GM19025 (cell line): Measurements from ENCODE around the gene ZNF708.
"Not testable (repeated sequence)": the region's sequence is repeated elsewhere in the genome, so short reads cannot be mapped to it uniquely, and the experiment has no call there.

Experiments
- ATAC-seq: cut with Tn5 transposase; IDR thresholded peaks from one replicate; pipeline ENCODE4 v1.9.1; 2021; ENCODE audit warnings: mild to moderate bottlenecking, low read depth, moderate library complexity; ENCODE audit not compliant: unreplicated experiment

Gene ZNF708

DNA sequence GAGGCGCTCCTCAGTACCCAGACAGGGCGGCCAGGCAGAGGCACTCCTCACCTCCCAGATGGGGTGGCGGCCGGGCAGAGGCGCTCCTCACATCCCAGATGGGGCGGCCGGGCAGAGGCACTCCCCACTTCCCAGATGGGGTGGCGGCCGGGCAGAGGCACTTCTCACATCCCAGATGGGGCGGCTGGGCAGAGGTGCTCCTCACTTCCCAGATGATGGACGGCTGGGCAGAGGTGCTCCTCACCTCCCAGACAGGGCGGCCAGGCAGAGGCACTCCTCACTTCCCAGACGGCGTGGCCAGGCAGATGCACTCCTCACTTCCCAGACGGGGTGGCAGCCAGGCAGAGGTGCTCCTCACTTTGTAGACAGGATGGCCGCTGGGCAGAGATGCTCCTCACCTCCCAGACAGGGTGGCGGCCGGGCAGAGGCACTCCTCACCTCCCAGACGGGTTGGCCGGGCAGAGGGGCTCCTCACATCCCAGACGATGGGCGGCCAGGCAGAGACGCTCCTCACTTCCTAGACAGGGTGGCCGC is 68.3 kb downstream of the ZNF708 start:
- ATAC-seq, result not testable (repeated sequence)

DNA sequence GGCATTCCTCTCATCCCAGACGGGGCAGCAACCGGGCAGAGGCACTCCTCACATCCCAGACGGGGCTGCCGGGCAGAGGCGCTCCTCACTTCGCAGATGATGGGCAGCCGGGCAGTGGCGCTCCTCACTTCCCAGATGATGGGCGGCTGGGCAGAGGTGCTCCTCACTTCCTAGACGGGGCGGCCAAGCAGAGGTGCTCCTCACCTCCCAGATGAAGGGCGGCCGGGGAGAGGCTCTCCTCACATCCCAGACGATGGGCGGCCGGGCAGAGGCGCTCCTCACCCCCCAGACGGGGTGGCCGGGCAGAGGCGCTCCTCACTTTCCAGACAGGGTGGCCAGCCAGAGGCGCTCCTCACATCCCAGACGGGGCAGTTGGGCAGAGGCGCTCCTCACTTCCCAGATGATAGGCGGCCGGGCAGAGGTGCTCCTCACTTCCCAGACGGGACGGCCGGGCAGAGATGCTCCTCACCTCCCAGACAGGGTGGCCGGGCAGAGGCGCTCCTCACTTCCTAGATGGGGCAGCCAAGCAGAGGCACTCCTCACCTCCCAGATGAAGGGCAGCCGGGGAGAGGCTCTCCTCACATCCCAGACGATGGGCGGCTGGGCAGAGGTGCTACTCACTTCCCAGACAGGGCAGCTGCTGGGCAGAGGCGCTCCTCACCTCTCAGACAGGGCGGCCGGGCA is 68.9 kb downstream of the ZNF708 start:
- no peak for ATAC-seq

DNA sequence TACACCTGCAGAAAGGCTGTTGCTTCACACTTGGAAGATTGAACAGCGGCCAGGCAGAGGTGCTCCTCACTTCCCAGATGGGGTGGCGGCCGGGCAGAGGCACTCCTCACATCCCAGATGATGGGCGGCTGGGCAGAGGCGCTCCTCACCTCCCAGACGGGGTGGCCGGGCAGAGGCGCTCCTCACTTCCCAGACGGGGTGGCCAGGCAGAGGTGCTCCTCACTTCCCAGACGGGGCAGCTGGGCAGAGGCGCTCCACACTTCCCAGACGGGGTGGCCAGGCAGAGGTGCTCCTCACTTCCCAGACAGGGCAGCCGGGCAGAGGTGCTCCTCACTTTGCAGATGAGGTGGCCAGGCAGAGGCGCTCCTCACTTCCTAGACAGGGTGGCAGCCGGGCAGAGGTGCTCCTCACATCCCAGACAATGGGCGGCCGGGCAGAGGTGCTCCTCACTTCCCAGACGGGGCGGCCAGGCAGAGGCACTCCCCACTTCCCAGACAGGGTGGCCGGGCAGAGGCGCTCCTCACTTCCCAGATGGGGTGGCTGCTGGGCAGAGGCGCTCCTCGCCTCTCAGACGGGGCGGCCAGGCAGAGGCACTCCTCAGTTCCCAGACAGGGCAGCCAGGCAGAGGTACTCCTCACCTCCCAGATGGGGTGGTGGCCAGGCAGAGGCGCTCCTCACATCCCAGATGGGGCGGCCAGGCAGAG is 69.6 kb downstream of the ZNF708 start:
- ATAC-seq, result not testable (repeated sequence)

DNA sequence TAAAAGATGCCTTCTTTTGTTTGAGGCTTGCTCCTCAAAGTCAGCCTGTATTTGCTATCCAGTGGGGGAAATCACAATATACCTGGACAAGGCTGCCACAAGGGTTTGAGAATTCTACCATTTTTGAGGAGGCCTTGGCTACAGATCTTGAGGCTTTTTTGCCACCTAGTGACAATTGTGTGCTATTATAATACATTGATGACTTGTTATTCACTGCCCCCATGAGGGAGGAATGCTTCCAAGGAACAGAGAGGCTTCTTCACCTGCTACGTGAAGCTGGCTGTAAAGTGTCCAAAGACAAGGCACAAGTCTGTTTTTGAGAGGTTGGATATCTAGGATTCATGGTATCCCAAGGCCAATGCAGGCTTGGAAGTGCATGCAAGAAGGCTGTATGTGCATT is 72.5 kb downstream of the ZNF708 start:
- ATAC-seq, result no peak
